OCI-LY1 (cell line): ENCODE results near the gene SOS1.

Experiments used
- CTCF ChIP-seq: fragments of 200-600 bp; sonication (generic), shearing (Covaris generic); IDR thresholded peaks from 2 replicates; pipeline ENCODE4 v1.5.1; 2017; ENCODE audit warnings: mild to moderate bottlenecking, antibody characterized with exemption, low read length, moderate library complexity, mixed read lengths
- EZH2 ChIP-seq: fragments of 200-600 bp; sonication (generic), shearing (Covaris generic); IDR thresholded peaks from 2 replicates; pipeline ENCODE4 v1.8.0; 2017; ENCODE audit warnings: borderline replicate concordance, mixed run types, mild to moderate bottlenecking, antibody characterized with exemption, low read length, moderate library complexity, mixed read lengths

GRCh38 chr2:39039072-39039471 is 81.8 kb downstream of the SOS1 start:
- TF ChIP-seq CTCF (no peak), EZH2 (no peak)
